ENCODE data around the gene ST13. TPM values are rescaled to one million over a fixed set of nuclear protein-coding genes. Genes with fewer than 3 reads are reported as not detected.

The ST13 gene
- total RNA-seq, 2 experiments from 2014 or later = 164 to 170 TPM

DNA sequence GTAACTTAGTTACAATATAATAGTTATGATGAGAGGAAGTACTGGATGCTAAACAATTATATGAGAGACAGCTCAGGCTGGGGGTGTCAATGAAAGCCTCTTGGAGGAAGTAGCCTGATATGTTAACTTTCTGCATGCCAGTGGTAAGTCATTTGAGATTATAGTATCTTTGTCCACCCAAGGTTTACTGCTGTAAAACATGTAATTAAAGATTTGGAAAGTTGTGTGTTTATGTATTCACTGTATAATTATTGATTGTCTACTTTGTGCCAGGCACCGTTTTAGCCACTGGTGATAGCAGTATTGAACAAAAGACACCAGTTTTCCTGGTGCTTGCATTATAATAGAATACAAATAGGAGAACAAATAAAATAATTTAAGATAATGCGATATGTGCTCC lies 6.1 kb upstream of the ST13 start:
- Mint-ChIP-seq H3K4me1 (ENCODE audit: low read depth) (peaks cover 59% of the 10 kb centered on the region), H3K4me3 (no peak overlapping the region), H3K27ac (no peak overlapping the region), H3K27me3 (no peaks in the 10 kb centered on the region), H3K9me3 (no peaks in the 10 kb centered on the region), H3K36me3 (ENCODE audit: low read depth) (peaks cover 22% of the 10 kb centered on the region)
- TF ChIP-seq, protein P1, sequence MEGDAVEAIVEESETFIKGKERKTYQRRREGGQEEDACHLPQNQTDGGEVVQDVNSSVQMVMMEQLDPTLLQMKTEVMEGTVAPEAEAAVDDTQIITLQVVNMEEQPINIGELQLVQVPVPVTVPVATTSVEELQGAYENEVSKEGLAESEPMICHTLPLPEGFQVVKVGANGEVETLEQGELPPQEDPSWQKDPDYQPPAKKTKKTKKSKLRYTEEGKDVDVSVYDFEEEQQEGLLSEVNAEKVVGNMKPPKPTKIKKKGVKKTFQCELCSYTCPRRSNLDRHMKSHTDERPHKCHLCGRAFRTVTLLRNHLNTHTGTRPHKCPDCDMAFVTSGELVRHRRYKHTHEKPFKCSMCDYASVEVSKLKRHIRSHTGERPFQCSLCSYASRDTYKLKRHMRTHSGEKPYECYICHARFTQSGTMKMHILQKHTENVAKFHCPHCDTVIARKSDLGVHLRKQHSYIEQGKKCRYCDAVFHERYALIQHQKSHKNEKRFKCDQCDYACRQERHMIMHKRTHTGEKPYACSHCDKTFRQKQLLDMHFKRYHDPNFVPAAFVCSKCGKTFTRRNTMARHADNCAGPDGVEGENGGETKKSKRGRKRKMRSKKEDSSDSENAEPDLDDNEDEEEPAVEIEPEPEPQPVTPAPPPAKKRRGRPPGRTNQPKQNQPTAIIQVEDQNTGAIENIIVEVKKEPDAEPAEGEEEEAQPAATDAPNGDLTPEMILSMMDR (IDR thresholded peaks at IDR 0.05) = no peak
- POLR2A ChIA-PET = no interaction called here
- H3K27me3 ChIP-seq (ENCODE audit: control insufficient read depth in 1 of 2, insufficient read depth in 2 of 2, low read length in 2 of 2) = no peaks in the 10 kb centered on the region
- intact Hi-C loops (cut with DNase I, micrococcal nuclease) = no loop called here
- no peaks in the 10 kb centered on the region for H3K9me3 ChIP-seq (ENCODE audit: control insufficient read depth in 1 of 2, insufficient read depth in 1 of 2, low read length in 2 of 2)
- peaks cover 8% of the 10 kb centered on the region for H3K4me1 ChIP-seq (ENCODE audit: insufficient read depth, low read length)
- peaks cover 5% of the 10 kb centered on the region for H3K36me3 ChIP-seq (ENCODE audit: insufficient read depth, low read length)
- H3K27ac ChIP-seq (ENCODE audit: low read depth in 1 of 2, low read length in 2 of 2) = no peak overlapping the region
- ATAC-seq (ENCODE audit: poor library complexity) = no peak
- CTCF ChIA-PET = no interaction called here
- no peak overlapping the region for H3K4me3 ChIP-seq (ENCODE audit: low read length)
- DNase-seq = no peak

- Mint-ChIP-seq H3K4me1 (ENCODE audit: low read depth) (peaks cover 61% of the 10 kb centered on the region), H3K27me3 (no peaks in the 10 kb centered on the region), H3K4me3 (peak within 1 kb of the TSS; percentile 40), H3K36me3 (ENCODE audit: low read depth) (peaks cover 27% of the 10 kb centered on the region), H3K9me3 (no peaks in the 10 kb centered on the region), H3K27ac (peak within 1 kb of the TSS; percentile 80)
- intact Hi-C loops (cut with DNase I, micrococcal nuclease) = no loop called here
- POLR2A ChIA-PET = no interaction called here
- no peaks in the 10 kb centered on the region for H3K27me3 ChIP-seq (ENCODE audit: control insufficient read depth in 1 of 2, insufficient read depth in 2 of 2, low read length in 2 of 2)
- H3K36me3 ChIP-seq (ENCODE audit: insufficient read depth, low read length) = peaks cover 5% of the 10 kb centered on the region
- TF ChIP-seq, protein P1 (IDR thresholded peaks at IDR 0.05) = no peak
- CTCF ChIA-PET = interaction anchor here (0.9 kb wide), 1 partner anchor 179 kb away, joined by 5 read pairs; no protein-coding TSS in a partner anchor
- peaks cover 13% of the 10 kb centered on the region for H3K4me1 ChIP-seq (ENCODE audit: insufficient read depth, low read length)
- no peaks in the 10 kb centered on the region for H3K9me3 ChIP-seq (ENCODE audit: control insufficient read depth in 1 of 2, insufficient read depth in 1 of 2, low read length in 2 of 2)
- H3K27ac ChIP-seq (ENCODE audit: low read depth in 1 of 2, low read length in 2 of 2) = no peak within 1 kb of the TSS
- DNase-seq (no peak), ATAC-seq (ENCODE audit: poor library complexity) (no peak)
- H3K4me3 ChIP-seq (ENCODE audit: low read length) = no peak within 1 kb of the TSS
Observed at GRCh38 chr22:40862013-40862412, 5.6 kb upstream of the ST13 start, which contains the start of gene DNAJB7. DNAJB7 (minus strand) TSS chr22:40862113; CDS start chr22:40861994, 119 bp downstream.

DNA sequence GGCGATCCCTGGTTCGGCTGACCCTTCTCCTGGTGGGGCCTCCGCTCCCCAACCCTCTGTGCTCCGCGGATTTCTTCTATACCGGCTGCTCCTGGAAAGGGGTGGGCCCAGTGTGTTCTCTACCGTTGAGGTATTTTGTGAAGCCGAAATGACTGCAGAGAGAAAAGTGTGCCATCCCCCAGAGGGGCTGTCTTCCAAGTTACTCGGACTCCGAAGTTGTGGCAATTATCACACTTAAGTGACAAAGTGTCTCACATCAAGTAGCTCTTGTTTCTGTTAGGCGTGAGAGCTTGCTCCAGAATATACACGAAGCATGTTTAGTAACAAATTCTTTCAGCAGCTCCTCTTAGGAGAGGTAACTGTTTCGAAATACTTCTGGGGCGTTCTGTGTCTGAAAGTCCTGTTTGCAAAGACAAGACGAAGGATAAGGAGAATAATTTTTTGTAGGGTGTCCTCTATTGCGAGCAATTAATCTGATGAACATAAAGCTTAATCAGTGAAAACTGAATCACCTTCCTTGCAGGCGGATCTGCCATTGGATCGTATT lies 943 bp upstream of the ST13 start:
- no peaks in the 10 kb centered on the region for H3K27me3 ChIP-seq (ENCODE audit: control insufficient read depth in 1 of 2, insufficient read depth in 2 of 2, low read length in 2 of 2)
- Mint-ChIP-seq H3K36me3 (ENCODE audit: low read depth) (peaks cover 50% of the 10 kb centered on the region), H3K27ac (peak overlapping the region; percentile 100), H3K27me3 (no peaks in the 10 kb centered on the region), H3K4me1 (ENCODE audit: low read depth) (peaks cover 77% of the 10 kb centered on the region), H3K4me3 (peak overlapping the region; percentile 100), H3K9me3 (no peaks in the 10 kb centered on the region)
- peak overlapping the region; percentile 95 to 99 for H3K27ac ChIP-seq (ENCODE audit: low read depth in 1 of 2, low read length in 2 of 2)
- ChIA-PET CTCF (interaction anchor here (0.6 to 1.3 kb wide), 5 partner anchors 33 to 175 kb away, joined by 3 to 5 read pairs (median 3); partner anchors contain the start of gene SLC25A17), POLR2A (interaction anchor here (0.7 to 2.4 kb wide), 20 partner anchors 19 to 1538 kb away, joined by 3 to 25 read pairs (median 5); partner anchors contain the start of genes ACO2, EP300, PHF5A and PMM1)
- H3K9me3 ChIP-seq (ENCODE audit: control insufficient read depth in 1 of 2, insufficient read depth in 1 of 2, low read length in 2 of 2) = no peaks in the 10 kb centered on the region
- H3K4me1 ChIP-seq (ENCODE audit: insufficient read depth, low read length) = peaks cover 22% of the 10 kb centered on the region
- ATAC-seq (ENCODE audit: poor library complexity) = no peak
- peak overlapping the region; percentile 96 for H3K4me3 ChIP-seq (ENCODE audit: low read length)
- DNase-seq = peak in 1 of 14 experiments; percentile 3
- intact Hi-C loops (cut with DNase I, micrococcal nuclease) = loop anchor here (1.0 to 10.0 kb wide), 12 partner anchors 38 to 767 kb away; partner anchors contain the start of genes ACO2 (in 2 of the 2), PHF5A (in 2 of the 2), SLC25A17 (in 2 of the 2) and TEF (in 2 of the 2)
- H3K36me3 ChIP-seq (ENCODE audit: insufficient read depth, low read length) = peaks cover 5% of the 10 kb centered on the region
- TF ChIP-seq, protein P1 (IDR thresholded peaks at IDR 0.05) = no peak

All from CD4-positive, alpha-beta T cell (primary cell).